ENCODE data around the gene ISG15. TPM values are rescaled to one million over a fixed set of nuclear protein-coding genes. Genes with fewer than 3 reads are reported as not detected.
A peak's percentile ranks its signal among the peaks of the same experiment; 100 is the strongest.

The ISG15 gene
- total and polyA plus RNA-seq, 9 of the 15 experiments (the other 6 are each of a cell fraction or from before 2014, with no cell fraction given): 0.40 to 58.3 (median 12.2) TPM

GRCh38 chr1:1058088-1058905, 45.0 kb downstream of the ISG15 start (continued):
- TF ChIP-seq PYGO2 (tag; IDR thresholded peaks at IDR 0.05): no peak
- TF ChIP-seq MAZ (CRISPR knock-in tag; conservative IDR thresholded peaks at IDR 0.05 in 1 of 2, IDR thresholded peaks at IDR 0.05 in 1 of 2): no peak
- TF ChIP-seq, protein P1, sequence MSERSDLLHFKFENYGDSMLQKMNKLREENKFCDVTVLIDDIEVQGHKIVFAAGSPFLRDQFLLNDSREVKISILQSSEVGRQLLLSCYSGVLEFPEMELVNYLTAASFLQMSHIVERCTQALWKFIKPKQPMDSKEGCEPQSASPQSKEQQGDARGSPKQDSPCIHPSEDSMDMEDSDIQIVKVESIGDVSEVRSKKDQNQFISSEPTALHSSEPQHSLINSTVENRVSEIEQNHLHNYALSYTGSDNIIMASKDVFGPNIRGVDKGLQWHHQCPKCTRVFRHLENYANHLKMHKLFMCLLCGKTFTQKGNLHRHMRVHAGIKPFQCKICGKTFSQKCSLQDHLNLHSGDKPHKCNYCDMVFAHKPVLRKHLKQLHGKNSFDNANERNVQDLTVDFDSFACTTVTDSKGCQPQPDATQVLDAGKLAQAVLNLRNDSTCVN (CRISPR knock-in tag; IDR thresholded peaks at IDR 0.05): no peak; the same call in 1 of the 2 replicates
- TF ChIP-seq L3MBTL2 (IDR thresholded peaks at IDR 0.05): peak; percentile 8; the same call in 1 of the 2 replicates
- no peak for TF ChIP-seq TRIM28 (IDR thresholded peaks at IDR 0.05)
- no peak for TF ChIP-seq KAT8 (IDR thresholded peaks at IDR 0.05; ENCODE audit: low read depth)
- TF ChIP-seq, protein P2, sequence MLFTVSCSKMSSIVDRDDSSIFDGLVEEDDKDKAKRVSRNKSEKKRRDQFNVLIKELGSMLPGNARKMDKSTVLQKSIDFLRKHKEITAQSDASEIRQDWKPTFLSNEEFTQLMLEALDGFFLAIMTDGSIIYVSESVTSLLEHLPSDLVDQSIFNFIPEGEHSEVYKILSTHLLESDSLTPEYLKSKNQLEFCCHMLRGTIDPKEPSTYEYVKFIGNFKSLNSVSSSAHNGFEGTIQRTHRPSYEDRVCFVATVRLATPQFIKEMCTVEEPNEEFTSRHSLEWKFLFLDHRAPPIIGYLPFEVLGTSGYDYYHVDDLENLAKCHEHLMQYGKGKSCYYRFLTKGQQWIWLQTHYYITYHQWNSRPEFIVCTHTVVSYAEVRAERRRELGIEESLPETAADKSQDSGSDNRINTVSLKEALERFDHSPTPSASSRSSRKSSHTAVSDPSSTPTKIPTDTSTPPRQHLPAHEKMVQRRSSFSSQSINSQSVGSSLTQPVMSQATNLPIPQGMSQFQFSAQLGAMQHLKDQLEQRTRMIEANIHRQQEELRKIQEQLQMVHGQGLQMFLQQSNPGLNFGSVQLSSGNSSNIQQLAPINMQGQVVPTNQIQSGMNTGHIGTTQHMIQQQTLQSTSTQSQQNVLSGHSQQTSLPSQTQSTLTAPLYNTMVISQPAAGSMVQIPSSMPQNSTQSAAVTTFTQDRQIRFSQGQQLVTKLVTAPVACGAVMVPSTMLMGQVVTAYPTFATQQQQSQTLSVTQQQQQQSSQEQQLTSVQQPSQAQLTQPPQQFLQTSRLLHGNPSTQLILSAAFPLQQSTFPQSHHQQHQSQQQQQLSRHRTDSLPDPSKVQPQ (CRISPR knock-in tag; IDR thresholded peaks at IDR 0.05; ENCODE audit: borderline replicate concordance): no peak
- TF ChIP-seq ZNF3 (CRISPR knock-in tag; IDR thresholded peaks at IDR 0.05): no peak
- TF ChIP-seq U2AF1 (optimal IDR thresholded peaks at IDR 0.05; ENCODE audit: low read depth, low read length): no peak
- no peak for TF ChIP-seq HDAC2 (IDR thresholded peaks at IDR 0.05)
- TF ChIP-seq, protein P3, sequence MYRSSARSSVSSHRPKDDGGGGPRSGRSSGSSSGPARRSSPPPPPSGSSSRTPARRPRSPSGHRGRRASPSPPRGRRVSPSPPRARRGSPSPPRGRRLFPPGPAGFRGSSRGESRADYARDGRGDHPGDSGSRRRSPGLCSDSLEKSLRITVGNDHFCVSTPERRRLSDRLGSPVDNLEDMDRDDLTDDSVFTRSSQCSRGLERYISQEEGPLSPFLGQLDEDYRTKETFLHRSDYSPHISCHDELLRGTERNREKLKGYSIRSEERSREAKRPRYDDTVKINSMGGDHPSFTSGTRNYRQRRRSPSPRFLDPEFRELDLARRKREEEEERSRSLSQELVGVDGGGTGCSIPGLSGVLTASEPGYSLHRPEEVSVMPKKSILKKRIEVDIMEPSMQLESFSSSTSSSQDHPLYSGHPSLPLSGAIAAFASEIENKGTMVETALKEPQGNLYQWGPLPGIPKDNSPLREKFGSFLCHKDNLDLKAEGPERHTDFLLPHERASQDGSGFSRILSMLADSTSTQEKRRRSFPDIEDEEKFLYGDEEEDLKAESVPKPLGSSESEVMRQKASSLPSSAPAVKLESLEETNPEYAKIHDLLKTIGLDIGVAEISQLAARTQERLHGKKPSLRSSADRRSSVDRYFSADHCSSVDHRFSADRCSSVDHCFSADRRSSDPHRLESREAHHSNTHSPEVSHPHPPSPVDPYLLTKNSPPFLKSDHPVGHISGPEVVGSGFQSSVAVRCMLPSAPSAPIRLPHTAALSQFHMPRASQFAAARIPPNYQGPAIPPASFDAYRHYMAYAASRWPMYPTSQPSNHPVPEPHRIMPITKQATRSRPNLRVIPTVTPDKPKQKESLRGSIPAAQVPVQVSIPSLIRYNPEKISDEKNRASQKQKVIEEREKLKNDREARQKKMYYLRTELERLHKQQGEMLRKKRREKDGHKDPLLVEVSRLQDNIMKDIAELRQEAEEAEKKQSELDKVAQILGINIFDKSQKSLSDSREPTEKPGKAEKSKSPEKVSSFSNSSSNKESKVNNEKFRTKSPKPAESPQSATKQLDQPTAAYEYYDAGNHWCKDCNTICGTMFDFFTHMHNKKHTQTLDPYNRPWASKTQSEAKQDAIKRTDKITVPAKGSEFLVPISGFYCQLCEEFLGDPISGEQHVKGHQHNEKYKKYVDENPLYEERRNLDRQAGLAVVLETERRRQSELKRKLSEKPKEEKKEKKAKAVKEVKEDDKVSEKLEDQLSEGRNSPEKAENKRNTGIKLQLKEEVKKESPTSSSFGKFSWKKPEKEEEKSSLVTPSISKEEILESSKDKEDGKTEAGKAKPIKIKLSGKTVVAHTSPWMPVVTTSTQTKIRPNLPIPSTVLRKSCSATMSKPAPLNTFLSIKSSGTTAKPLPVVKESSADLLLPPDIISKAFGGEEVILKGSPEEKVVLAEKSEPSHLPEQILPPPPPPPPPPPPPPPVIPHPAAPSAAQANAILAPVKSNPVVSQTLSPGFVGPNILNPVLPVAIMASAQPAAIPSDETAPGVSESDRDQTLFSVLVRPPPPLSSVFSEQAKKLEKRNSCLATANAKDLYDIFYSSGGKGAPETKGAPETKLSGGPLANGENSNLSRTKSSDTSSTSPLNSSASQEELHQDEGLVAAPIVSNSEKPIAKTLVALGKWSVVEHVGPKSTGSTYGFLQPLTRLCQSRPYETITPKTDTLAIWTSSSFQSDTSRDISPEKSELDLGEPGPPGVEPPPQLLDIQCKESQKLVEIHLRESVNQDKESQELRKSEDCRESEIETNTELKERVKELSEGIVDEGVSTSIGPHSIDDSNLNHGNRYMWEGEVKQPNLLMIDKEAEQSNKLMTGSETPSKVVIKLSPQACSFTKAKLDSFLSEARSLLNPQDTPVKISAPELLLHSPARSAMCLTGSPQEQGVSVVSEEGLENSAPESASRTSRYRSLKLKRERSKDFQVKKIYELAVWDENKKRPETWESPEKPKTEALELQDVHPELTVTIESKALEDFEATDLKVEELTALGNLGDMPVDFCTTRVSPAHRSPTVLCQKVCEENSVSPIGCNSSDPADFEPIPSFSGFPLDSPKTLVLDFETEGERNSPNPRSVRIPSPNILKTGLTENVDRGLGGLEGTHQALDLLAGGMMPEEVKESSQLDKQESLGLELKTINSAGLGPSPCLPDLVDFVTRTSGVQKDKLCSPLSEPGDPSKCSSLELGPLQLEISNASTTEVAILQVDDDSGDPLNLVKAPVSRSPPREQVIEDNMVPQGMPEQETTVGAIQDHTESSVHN (IDR thresholded peaks at IDR 0.05; ENCODE audit: borderline replicate concordance in 1 of 2, low read depth in 1 of 2): no peak
- TF ChIP-seq, protein P4, sequence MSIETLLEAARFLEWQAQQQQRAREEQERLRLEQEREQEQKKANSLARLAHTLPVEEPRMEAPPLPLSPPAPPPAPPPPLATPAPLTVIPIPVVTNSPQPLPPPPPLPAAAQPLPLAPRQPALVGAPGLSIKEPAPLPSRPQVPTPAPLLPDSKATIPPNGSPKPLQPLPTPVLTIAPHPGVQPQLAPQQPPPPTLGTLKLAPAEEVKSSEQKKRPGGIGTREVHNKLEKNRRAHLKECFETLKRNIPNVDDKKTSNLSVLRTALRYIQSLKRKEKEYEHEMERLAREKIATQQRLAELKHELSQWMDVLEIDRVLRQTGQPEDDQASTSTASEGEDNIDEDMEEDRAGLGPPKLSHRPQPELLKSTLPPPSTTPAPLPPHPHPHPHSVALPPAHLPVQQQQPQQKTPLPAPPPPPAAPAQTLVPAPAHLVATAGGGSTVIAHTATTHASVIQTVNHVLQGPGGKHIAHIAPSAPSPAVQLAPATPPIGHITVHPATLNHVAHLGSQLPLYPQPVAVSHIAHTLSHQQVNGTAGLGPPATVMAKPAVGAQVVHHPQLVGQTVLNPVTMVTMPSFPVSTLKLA (conservative IDR thresholded peaks at IDR 0.05): peak; percentile 37 to 72; a peak in 1 of 4 replicates
- TF ChIP-seq ESRRA (IDR thresholded peaks at IDR 0.05; ENCODE audit: borderline replicate concordance, low read depth): no peak
